Fibroblast of lung (primary cell): Measurements from ENCODE around the gene CLCNKA.

Experiments
- CTCF ChIP-seq, 2 donors: IDR thresholded peaks in 1 of 2; conservative IDR thresholded peaks in 1 of 2; 1 replicate in 1 of 2; 2 replicates in 1 of 2; pipeline ENCODE4 v1.5.1; 2011 to 2012; ENCODE audit warnings: low read length in 2 of 2, control low read depth in 1 of 2, inconsistent platforms in 1 of 2, low read depth in 1 of 2, mild to moderate bottlenecking in 1 of 2
- EZH2 ChIP-seq: IDR thresholded peaks from 2 replicates; pipeline ENCODE4 v1.5.1; 2012; ENCODE audit warnings: low read length, control low read depth, mild to moderate bottlenecking; ENCODE audit errors: missing control alignments

DNA sequence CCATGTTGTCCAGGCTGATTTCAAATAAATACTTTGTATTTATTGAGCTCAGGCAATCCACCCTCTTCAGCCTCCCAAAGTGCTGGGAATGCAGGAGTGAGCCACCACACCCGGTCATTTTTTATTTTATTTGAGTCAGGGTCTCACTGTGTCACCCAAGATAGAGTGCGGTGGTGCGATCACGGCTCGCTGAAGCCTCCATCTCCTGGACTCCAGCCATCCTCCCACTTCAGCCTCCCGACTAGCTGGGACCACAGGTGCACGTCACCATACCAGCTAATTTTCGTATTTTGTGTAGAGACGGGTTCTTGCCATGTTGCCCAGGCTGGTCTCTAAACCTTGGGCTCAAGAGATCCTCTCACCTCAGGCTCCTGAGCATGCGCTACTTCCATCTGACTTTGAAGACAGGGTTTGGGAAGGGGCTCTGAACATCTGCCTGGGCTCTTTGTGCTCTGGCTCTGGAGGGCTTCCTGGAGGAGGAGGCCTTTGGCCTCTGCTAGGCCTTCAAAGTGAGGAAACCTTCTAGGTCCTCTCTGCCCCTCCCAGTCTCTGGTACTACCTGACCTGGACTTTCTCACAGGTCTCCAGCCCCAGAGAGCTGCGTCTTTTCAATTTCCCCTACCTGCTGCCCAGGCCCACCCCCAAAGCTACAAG is 9.8 kb upstream of the CLCNKA start:
- TF ChIP-seq CTCF (conservative IDR thresholded peaks at IDR 0.05 in 1 of 2, IDR thresholded peaks at IDR 0.05 in 1 of 2; ENCODE audit: low read depth in 1 of 2, low read length in 2 of 2) (no peak), EZH2 (no peak)
